ENCODE measurements around the gene ANKRD13B.

The ANKRD13B gene

GRCh38 chr17:29574732-29575510 lies 18.0 kb upstream of the ANKRD13B start:
- in situ Hi-C loops (cut with HindIII; ENCODE audit: low pct_ligation_motif_present, low sequenced_read_pairs): no loop called here
- TF ChIP-seq, protein P1, sequence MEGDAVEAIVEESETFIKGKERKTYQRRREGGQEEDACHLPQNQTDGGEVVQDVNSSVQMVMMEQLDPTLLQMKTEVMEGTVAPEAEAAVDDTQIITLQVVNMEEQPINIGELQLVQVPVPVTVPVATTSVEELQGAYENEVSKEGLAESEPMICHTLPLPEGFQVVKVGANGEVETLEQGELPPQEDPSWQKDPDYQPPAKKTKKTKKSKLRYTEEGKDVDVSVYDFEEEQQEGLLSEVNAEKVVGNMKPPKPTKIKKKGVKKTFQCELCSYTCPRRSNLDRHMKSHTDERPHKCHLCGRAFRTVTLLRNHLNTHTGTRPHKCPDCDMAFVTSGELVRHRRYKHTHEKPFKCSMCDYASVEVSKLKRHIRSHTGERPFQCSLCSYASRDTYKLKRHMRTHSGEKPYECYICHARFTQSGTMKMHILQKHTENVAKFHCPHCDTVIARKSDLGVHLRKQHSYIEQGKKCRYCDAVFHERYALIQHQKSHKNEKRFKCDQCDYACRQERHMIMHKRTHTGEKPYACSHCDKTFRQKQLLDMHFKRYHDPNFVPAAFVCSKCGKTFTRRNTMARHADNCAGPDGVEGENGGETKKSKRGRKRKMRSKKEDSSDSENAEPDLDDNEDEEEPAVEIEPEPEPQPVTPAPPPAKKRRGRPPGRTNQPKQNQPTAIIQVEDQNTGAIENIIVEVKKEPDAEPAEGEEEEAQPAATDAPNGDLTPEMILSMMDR (IDR thresholded peaks at IDR 0.05; ENCODE audit: low read depth, low read length, missing control alignments): no peak
- H3K4me3 ChIP-seq (ENCODE audit: low read depth, low read length): no peak overlapping the region
- H3K27me3 ChIP-seq (replicated peaks): no peaks in the 10 kb centered on the region
- peaks cover 46% of the 10 kb centered on the region for H3K36me3 ChIP-seq (replicated peaks)
- no peak overlapping the region for H3K27ac ChIP-seq
- no peak for DNase-seq

- H3K36me3 ChIP-seq (replicated peaks): peaks cover 46% of the 10 kb centered on the region
- DNase-seq: no peak
These were observed 17.3 kb upstream of the ANKRD13B start for GRCh38 chr17:29575511-29576213.

DNA sequence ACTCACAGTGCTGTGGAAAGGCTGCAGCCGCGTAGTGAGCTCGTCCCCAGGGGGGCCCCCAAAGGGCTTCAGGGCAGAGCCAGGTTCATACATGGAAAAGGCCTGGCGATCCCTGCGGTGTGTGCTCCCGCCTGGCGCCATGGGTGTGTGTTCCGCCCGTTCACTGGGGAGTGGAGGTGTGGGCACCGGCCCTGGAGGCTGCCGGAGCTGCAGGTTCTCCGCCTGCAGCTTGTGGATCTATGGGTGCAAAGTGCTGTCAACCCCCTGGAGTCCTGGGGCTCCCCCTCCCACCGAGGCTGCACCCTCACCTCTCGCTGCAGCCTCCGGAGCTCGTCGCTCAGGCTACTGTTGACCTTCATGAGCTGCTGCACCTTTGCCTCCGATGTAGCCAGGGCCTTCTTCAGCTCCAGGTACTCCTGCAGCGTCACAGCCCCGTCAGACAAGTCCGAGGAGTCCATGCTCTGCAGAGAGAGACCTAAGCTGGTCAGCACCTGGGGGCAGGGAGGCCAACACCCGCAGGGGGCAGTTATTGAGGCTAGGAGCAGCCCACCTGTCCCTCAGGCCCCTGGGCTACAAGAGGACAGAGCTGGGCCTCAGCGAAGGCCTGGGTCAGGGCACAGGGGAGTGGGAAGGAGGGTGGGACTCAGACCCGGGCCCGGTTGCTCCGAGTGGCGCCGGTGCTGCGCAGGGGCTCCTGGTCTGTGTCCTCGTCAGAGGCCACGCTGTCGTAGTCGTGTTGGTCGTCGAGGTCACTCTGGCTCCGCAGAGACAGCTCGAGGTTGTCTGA lies 16.5 kb upstream of the ANKRD13B start:
- no peaks in the 10 kb centered on the region for H3K27me3 ChIP-seq (replicated peaks)
- no peak overlapping the region for H3K4me3 ChIP-seq (ENCODE audit: low read depth, low read length)
- no peak for DNase-seq

More at GRCh38 chr17:29575511-29576213, 17.3 kb upstream of the ANKRD13B start:
- Histone ChIP-seq H3K27ac (no peak overlapping the region), H3K4me3 (ENCODE audit: low read depth, low read length) (no peak overlapping the region), H3K27me3 (replicated peaks) (no peaks in the 10 kb centered on the region)
- TF ChIP-seq, protein P1 (IDR thresholded peaks at IDR 0.05; ENCODE audit: low read depth, low read length, missing control alignments): no peak
- in situ Hi-C loops (cut with HindIII; ENCODE audit: low pct_ligation_motif_present, low sequenced_read_pairs): no loop called here

DNA sequence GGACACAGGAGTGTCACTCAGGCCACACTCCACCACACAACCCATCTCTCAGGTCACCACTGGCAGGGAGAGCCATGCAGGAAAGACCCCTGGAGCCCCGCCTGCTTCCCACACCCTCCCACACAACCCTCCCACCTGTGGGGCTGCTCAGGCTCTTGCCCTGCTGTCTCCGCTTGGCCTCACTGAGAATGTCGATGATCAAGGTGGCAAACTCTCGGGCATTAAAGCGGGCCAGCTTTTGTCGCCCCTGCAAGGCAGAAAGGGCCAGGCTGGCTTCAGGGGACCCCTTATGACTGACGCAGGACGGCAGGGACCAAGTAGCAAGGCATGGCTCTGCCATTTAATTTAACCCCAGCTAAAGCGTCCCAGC lies 15.9 kb upstream of the ANKRD13B start:
- no peak overlapping the region for H3K4me3 ChIP-seq (ENCODE audit: low read depth, low read length)
- TF ChIP-seq, protein P1 (IDR thresholded peaks at IDR 0.05; ENCODE audit: low read depth, low read length, missing control alignments): no peak
- H3K27ac ChIP-seq: no peak overlapping the region
- H3K27me3 ChIP-seq (replicated peaks): no peaks in the 10 kb centered on the region
- peaks cover 50% of the 10 kb centered on the region for H3K36me3 ChIP-seq (replicated peaks)
- in situ Hi-C loops (cut with HindIII; ENCODE audit: low pct_ligation_motif_present, low sequenced_read_pairs): no loop called here
- no peak for DNase-seq

More for the DNA sequence above, 16.5 kb upstream of the ANKRD13B start:
- TF ChIP-seq, protein P1 (IDR thresholded peaks at IDR 0.05; ENCODE audit: low read depth, low read length, missing control alignments): no peak
- Histone ChIP-seq H3K27ac (no peak overlapping the region), H3K36me3 (replicated peaks) (peaks cover 50% of the 10 kb centered on the region)
- in situ Hi-C loops (cut with HindIII; ENCODE audit: low pct_ligation_motif_present, low sequenced_read_pairs): no loop called here

DNA sequence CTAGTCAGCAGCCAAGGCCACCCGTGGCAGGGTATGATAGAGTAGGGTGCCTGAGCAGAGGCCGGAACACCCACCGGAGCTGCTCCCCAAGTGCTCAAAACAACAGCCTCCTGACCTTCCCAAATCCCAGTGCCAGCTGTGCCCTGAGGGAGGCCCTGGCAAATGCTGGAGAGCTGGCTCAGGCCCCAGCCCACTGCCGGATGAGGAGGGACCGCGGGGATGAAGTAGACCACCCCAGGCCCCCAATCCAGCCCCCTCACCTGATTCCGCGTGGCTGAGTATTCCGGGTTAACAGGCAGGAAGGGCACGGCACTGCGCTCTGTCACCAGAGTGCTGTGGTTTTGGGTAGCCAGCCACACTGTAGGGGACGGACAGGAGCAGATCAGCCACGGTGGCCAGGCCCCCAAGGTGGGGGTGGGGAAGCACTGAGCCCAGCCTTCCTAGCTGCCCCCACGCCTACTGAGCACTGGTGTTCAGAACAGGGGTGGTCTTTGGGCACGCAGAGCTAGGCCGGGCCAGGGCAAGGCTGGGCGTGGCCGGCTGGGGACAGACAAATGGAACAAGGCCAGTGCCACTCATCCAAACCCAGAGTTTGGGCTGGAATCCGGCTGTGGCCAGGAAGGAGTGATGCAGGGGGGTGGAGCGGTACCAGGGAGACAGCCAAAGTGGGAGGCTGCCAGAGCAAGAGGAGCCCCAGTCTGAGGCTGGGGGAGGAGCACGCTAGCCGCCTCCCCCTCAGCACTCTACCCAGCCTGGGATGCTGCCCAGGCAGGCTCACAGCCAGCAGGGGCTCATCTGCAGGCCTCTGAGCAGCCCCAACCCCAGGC lies 15.3 kb upstream of the ANKRD13B start:
- no peak for DNase-seq
- Histone ChIP-seq H3K27ac (no peak overlapping the region), H3K36me3 (replicated peaks) (peaks cover 56% of the 10 kb centered on the region), H3K27me3 (replicated peaks) (no peaks in the 10 kb centered on the region), H3K4me3 (ENCODE audit: low read depth, low read length) (no peak overlapping the region)
- in situ Hi-C loops (cut with HindIII; ENCODE audit: low pct_ligation_motif_present, low sequenced_read_pairs): no loop called here
- TF ChIP-seq, protein P1 (IDR thresholded peaks at IDR 0.05; ENCODE audit: low read depth, low read length, missing control alignments): no peak
